GM18873 (cell line): ENCODE results near the gene EML1.

Source experiments
- ATAC-seq: cut with Tn5 transposase; IDR thresholded peaks from one replicate; pipeline ENCODE4 v1.9.1; 2021; ENCODE audit warnings: mild to moderate bottlenecking, moderate library complexity, moderate number of reproducible peaks; ENCODE audit not compliant: unreplicated experiment, low FRiP score

The EML1 gene

GRCh38 chr14:99793213-99794150, at the start of gene EML1:
Gene EML1, plus strand, starts transcription at chr14:99793413. Its CDS starts 64 bp downstream, at chr14:99793477.
- no peak for ATAC-seq

GRCh38 chr14:99744199-99744872, 48.9 kb upstream of the EML1 start:
- no peak for ATAC-seq

- no peak for ATAC-seq
Observed at GRCh38 chr14:99744873-99745224, 48.4 kb upstream of the EML1 start.

- no peak for ATAC-seq
Observed at GRCh38 chr14:99745307-99745951, 47.8 kb upstream of the EML1 start.

GRCh38 chr14:99747167-99747566, 46.0 kb upstream of the EML1 start:
- no peak for ATAC-seq

- no peak for ATAC-seq
Observed at GRCh38 chr14:99747582-99748330, 45.5 kb upstream of the EML1 start.

- no peak for ATAC-seq
Observed at GRCh38 chr14:99748529-99748928, 44.7 kb upstream of the EML1 start.

GRCh38 chr14:99749142-99749541, 44.1 kb upstream of the EML1 start:
- ATAC-seq = no peak

GRCh38 chr14:99749763-99750715, 43.2 kb upstream of the EML1 start:
- ATAC-seq = no peak

GRCh38 chr14:99750746-99751450, 42.3 kb upstream of the EML1 start:
- ATAC-seq = no peak

- no peak for ATAC-seq
Observed at GRCh38 chr14:99751539-99752485, 41.4 kb upstream of the EML1 start.

GRCh38 chr14:99752486-99753121, 40.6 kb upstream of the EML1 start:
- ATAC-seq = no peak

GRCh38 chr14:99753225-99754140, 39.7 kb upstream of the EML1 start:
- ATAC-seq = no peak

- no peak for ATAC-seq
Observed at GRCh38 chr14:99754141-99755067, 38.8 kb upstream of the EML1 start.

GRCh38 chr14:99755068-99755405, 38.2 kb upstream of the EML1 start:
- ATAC-seq = no peak
